GM12864 (cell line): Measurements from ENCODE around the gene MIAT.

Source experiments
- DNase-seq: peaks from one replicate; pipeline ENCODE4 v3.0.0-alpha.2; 2011; ENCODE audit warnings: low read depth
- H3K4me3 ChIP-seq: 2 replicates; pipeline ENCODE4 v1.5.1; 2011; ENCODE audit warnings: mild to moderate bottlenecking, low read depth, low read length, control low read depth
- CTCF ChIP-seq: IDR thresholded peaks from 2 replicates; pipeline ENCODE4 v1.5.1; 2011; ENCODE audit warnings: low read depth, mild to moderate bottlenecking, moderate library complexity, low read length, control low read depth, inconsistent platforms; ENCODE audit errors: missing control alignments

The MIAT gene

DNA sequence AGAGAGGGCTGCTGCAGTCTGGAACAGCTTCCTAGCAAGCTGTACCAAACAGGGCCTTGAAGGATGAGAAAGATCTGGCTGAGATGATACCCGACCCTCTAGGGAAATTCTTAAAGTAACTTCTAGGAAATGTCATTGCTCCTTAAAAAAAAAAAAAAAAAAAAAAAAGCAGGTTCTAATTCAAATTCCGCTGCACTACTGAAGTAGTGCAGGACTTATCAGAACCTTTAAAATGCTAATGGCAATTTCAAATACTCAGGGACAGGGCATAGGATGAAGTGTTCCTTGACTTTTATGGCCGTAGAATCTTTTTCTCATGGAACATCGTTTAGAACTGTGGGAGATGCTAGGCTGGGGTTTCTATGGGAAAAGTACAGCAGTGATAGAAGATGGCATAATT lies 13.1 kb downstream of the MIAT start:
- no peak for TF ChIP-seq CTCF
- H3K4me3 ChIP-seq = no peak overlapping the region
- no peak for DNase-seq

DNA sequence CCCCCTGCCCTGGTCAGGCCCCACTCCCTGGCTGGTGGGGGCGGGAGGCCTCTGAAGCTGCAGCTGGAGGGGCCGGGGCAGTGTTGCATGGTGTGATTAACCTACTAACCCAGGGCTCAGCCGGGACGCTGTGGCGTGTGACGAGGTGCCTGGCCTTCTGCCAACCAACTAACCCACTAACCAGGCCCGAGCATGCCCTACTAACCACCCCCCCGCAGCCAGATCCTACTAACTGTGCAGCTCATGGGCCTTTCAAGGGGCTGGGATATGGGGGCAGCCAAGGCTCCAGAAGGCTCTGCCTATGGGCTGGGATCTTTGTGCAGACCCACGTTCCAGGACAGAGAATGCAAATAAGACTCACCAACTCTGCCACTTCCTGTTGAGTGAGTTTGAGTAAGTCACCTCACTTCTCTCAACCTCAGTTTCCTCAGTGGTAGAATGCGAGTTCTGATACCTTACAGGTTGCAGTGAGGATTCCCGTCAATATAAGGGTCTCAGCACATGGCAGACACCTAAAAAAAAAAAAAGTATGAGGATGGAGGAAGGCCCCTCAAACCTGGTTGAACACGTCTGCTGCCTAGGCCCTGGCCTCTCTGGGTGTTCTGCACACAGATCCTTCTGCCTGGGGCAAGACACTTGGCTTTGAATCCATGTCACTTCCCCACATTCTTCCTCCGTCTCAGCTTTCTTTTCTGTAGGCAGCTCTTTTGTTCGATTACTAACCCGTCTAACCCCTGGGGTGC lies 14.1 kb downstream of the MIAT start:
- peak overlapping the region; percentile 19; the same call in 1 of the 2 replicates for H3K4me3 ChIP-seq
- TF ChIP-seq CTCF = no peak
- peak; percentile 74 for DNase-seq

DNA sequence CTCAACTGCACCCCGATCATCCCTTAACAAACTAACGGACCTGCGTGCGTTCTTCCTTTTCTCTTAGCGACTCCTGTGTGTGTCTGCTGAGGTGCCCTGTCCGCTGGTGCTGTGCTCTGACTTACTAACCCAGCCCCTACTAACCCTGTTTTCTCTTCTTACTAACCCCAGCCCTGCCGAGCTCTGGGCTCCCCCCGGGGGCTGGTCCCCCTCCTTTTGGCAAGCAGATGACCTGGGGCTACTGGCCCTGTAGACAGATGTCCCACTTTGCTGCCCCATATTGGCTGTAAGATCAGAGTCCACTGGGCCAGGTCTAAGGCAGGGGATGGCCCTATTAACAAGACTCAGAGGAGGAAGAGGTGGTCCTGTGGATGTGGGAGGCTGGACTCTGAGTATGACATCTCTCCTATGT lies 14.7 kb downstream of the MIAT start:
- no peak for TF ChIP-seq CTCF
- no peak for DNase-seq
- H3K4me3 ChIP-seq = peak overlapping the region; percentile 75

GRCh38 chr22:26672590-26673468 lies 15.4 kb downstream of the MIAT start:
- peak; percentile 45 for TF ChIP-seq CTCF

GRCh38 chr22:26673486-26673885 lies 16.1 kb downstream of the MIAT start:
- DNase-seq = no peak
- no peak for TF ChIP-seq CTCF

More at GRCh38 chr22:26672590-26673468, 15.4 kb downstream of the MIAT start:
- H3K4me3 ChIP-seq = peak overlapping the region; percentile 75
- DNase-seq = peak; percentile 98

DNA sequence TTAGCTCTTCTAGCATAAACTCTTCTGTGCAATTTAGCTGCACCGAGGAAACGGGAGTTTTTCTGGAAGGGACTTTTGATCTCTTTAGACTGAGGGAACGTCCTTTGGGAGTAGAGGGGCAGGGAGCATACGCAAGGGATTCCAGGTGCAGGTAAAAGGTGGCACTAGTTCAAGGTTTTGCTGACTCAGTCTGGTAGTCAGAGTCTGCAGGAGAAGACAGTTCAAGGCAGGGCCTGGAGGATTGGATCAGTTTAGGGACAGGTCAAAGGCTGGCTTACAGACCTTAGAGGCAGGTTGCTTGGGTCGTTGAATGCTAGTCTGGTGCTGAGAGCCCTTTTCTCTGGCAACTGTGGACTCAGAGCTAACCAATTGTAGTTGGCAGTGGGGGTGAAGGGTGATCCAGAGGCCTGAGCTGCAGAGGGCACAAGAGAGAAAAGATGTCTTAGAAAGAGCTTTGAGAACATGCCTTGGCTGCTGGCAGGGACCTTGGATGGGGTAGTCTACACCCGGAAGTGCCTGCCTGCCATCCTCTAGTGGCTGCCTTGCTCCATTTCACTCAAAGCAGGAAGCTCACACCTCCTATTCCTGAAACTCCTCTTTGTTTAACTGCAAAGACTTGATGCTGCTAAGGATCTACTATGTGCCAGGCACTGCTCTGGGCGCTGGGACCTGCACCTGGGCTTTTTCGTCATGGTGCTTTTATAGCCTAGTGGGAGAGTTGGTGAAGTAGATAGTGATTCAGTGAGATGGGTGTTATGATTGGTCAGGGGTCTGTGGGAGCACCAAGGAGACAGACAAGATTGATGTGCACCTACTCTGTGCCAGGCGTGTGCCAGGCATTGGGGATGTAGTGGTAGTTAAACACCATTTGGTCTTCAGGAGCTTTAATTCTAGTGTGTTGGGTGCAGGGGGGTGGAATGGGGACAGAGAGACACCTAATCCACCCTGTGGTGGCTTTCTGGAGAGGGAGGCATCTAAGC lies 17.1 kb downstream of the MIAT start:
- peak; percentile 58 for TF ChIP-seq CTCF
- peak overlapping the region; percentile 75 for H3K4me3 ChIP-seq
- DNase-seq = no peak

More at GRCh38 chr22:26673486-26673885, 16.1 kb downstream of the MIAT start:
- peak overlapping the region; percentile 75 for H3K4me3 ChIP-seq
